Ecto neural progenitor cell (in vitro differentiated cells): ENCODE results near the gene CPN2.
A peak's percentile ranks its signal among the peaks of the same experiment; 100 is the strongest.

Experiments
- DNase-seq: peaks from one replicate; pipeline ENCODE4 v3.0.0-alpha.2; 2018; ENCODE audit warnings: low spot score

Gene CPN2

DNA sequence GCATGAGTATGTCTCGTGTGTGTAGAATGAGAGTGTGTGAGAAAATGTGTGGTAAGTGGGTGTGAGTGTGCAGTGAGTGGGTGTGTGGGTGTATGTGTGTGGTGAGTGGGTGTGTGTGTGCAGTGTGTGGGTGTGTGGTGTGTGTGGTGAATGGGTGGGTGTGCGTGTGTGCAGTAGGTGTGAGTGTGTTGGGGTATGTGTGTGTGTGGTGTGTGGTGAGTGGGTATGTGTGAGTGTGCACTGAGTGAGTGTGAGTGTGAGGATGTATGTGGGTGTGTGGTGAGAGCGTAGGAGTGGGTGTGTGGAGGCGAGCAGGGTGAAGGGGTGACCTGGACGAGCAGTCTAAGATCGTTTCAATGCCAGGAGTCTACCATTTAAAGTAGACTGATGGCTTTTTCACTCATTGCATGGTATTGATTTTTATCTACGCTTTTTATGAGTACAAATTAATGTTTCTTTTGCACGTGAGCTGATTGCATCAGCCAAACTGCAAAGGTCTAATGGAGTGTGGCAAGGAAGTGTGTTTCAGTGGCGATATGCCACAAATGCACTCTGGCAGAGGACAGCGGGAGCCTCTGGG lies 1.6 kb upstream of the CPN2 start:
- DNase-seq = no peak

GRCh38 chr3:194351952-194352536 lies 916 bp upstream of the CPN2 start:
- DNase-seq = no peak

GRCh38 chr3:194350726-194351071 lies 429 bp downstream of the CPN2 start:
- no peak for DNase-seq

- DNase-seq = no peak
Observed at GRCh38 chr3:194348354-194348753, 2.8 kb downstream of the CPN2 start.

GRCh38 chr3:194346621-194347020 lies 4.5 kb downstream of the CPN2 start:
- no peak for DNase-seq

GRCh38 chr3:194346035-194346434 lies 5.1 kb downstream of the CPN2 start:
- DNase-seq = no peak

GRCh38 chr3:194344012-194344411 lies 7.1 kb downstream of the CPN2 start:
- DNase-seq = peak; percentile 86

DNA sequence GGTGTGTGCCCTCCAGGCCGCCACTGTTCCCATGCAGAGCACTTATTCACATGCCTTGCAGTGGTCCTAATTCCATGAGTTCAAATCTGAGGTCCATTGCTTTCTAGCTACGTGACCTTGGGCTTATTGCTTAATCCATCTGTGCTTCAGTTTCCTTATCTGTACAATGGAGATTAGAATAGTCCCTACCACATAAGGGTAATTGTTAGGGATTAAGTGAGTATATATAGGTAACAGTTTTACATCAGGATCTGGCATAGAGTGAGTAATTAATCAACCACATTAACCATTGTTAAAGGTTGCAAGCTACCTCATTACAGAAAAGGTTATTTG lies 7.6 kb downstream of the CPN2 start:
- no peak for DNase-seq

DNA sequence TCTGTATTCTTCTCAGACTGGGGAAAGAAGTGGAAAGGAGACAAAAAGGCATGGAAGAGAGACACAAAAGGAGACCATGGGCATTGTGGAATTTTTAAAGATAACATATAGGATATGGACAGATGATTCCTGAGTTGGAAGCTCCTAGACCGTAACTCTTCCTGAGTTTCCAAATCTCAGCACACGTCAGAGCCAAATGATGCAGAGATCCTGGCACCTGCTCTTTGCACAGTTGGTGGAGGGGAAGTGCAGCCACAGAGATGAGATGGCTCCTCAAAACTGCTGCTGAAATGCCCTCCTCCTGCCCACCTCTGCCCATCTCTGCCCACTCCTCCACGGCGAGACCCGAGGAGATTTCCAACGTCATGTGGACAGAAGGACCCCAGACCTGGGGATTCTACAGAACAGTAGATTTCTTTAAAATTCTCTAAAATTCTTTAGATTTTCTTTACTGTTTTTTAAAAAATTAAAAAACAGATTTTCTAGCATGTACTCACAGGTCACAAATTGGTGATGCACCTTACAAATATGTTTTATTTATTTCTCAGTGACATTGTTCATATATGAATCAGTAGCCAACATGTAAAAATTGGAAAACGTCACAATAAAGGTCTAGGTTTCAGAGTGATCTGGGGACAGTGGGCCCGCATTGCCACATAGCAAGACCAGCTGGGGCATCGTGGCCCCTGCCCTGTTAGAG lies 8.1 kb downstream of the CPN2 start:
- no peak for DNase-seq

- no peak for DNase-seq
Observed at GRCh38 chr3:194340757-194341400, 10.2 kb downstream of the CPN2 start.

- DNase-seq = no peak
Observed at GRCh38 chr3:194339840-194340239, 11.3 kb downstream of the CPN2 start.

- DNase-seq = no peak
Observed at GRCh38 chr3:194339356-194339755, 11.8 kb downstream of the CPN2 start.

GRCh38 chr3:194337965-194338753 lies 13.0 kb downstream of the CPN2 start:
- DNase-seq = no peak

DNA sequence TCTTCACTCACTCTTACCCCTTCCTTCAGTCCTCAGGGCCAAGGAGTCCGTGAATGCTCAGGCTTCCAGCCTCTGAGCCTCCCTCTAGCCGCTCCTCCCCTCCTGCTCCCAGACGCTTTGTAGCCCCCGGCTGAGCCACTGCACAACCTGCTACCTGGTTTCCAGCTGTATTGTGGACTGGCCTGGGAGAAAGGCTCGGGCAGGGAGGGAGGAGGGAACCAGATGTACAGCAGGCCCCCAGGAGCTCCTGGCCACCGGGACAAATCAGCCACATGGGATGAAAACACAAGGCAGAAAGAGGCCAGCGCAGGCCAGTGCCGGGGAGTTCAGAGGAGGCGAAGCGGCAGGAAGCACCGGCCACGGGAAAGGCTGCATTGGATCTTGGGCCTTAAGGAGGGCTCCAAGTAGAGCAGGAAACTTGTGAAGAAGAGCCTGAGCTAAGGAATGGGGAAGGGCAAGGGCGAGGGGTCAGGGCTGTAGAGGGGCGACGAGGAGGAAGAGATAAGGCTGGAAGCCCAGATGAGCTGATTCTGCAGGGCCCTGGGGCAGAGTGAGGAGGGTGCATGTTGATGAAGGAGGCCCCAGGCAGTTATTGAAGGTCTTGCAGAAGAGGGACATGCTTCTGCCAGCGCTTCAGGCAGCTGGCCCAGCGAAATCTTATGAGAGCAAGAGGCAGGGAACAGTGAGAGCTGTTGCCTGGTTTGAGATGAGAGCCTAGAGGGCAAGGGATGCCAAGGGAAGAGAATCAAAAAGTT lies 14.3 kb downstream of the CPN2 start:
- DNase-seq = no peak

GRCh38 chr3:194333981-194334320 lies 17.2 kb downstream of the CPN2 start:
- DNase-seq = no peak

GRCh38 chr3:194333212-194333980 lies 17.7 kb downstream of the CPN2 start:
- DNase-seq = peak; percentile 95

DNA sequence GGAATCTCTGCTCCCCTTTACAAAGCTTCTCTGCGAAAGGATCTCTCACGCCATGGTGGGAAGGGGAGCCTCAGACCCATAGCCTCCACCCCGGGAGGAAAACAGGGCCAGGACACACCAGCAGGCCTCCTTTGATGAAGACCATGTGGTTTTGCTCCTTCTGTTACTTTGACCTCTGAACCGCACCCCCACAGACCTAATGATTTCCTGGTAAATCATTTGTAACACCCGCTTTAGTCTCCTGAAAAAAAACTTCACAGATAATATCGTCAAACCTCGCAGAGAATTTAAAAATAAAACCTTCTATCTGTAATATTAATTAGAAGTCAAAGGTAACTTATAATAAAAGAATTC lies 18.3 kb downstream of the CPN2 start:
- DNase-seq = no peak

GRCh38 chr3:194330579-194330978 lies 20.5 kb downstream of the CPN2 start:
- no peak for DNase-seq

DNA sequence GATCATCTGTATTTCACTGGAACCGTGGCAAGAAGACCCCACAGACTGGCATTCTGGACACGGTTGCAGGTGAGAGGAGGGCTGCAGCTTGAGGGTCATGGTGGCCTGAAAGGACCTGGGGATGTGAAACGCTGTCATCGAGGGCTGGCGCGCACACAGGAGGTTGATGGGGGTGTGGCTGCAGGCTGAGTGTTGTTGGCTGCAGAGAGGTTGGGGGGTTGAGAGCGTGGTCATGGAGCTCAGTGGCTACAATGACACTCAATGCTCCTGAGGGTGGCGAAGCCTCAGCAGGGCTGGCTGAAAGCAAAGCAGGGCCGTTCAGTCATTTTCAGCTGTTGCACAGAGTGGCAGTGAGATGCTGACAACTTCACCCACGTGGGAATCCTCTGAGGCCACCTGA lies 21.0 kb downstream of the CPN2 start:
- no peak for DNase-seq

DNA sequence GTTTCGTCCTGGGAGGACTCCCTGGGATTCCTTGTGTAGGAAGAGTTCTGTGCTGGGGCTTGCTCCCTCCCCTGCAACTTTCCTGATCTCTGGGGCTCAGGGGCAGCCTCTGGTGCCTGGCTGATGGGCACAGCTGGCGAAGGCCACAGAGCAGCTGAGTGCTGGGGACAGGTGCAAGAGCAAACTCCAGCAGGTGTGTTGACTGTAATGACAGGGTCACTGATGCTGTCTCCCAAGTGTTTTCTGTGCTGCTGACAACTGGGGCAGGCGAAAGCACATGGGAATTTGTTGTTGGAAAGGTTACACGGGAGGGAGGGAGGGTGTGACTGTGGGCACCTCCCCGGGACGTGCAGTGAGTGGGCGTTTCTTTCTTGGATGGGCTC lies 21.6 kb downstream of the CPN2 start:
- DNase-seq = no peak

- no peak for DNase-seq
Observed at GRCh38 chr3:194328942-194329582, 22.1 kb downstream of the CPN2 start.
